Inferior parietal cortex (tissue), 1 donor: Measurements from ENCODE around the gene RXRA.

ENCODE experiments used
- DNase-seq: peaks from one replicate; pipeline ENCODE4 v3.0.0-alpha.2; 2016; ENCODE audit errors: extremely low spot score

The RXRA gene

GRCh38 chr9:134367791-134368490 lies 41.7 kb downstream of the RXRA start:
- DNase-seq: no peak

DNA sequence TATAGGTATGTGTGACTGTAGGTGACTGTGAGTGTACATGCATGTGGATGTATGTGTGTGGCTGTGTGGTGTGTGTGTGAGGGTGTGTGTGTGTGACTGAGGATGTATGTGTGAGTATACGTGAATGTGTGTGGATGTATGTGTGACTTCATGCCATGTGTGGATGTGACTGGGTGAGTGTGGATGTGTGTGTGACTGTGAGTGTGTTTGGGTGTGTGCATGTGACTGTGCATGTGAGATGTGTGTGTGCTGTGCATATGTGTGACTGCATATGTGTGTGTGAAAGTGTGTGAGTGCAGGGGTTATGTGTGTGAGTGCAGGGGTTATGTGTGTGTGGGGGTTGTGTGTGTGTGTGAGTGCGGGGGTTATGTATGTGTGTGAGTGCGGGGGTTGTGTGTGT lies 42.3 kb downstream of the RXRA start:
- no peak for DNase-seq

GRCh38 chr9:134369416-134370212 lies 43.4 kb downstream of the RXRA start:
- no peak for DNase-seq

DNA sequence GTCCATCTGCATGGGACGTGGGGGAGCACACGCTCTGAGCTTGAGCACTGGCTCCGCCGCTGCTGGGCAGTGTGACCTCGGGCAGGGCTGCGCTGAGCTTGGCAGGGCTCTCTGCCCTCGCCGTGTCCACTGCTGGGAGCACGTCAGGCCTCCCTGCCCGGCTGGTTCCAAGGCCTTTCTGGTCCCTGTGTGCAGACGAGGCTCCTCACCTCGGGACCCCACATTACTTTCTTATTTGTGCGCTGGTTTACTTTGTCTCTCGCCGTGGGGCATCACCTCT lies 43.9 kb downstream of the RXRA start:
- DNase-seq: no peak

- DNase-seq: no peak
These were observed 44.4 kb downstream of the RXRA start for GRCh38 chr9:134370638-134371037.

- no peak for DNase-seq
These were observed 45.5 kb downstream of the RXRA start for GRCh38 chr9:134371731-134372130.

DNA sequence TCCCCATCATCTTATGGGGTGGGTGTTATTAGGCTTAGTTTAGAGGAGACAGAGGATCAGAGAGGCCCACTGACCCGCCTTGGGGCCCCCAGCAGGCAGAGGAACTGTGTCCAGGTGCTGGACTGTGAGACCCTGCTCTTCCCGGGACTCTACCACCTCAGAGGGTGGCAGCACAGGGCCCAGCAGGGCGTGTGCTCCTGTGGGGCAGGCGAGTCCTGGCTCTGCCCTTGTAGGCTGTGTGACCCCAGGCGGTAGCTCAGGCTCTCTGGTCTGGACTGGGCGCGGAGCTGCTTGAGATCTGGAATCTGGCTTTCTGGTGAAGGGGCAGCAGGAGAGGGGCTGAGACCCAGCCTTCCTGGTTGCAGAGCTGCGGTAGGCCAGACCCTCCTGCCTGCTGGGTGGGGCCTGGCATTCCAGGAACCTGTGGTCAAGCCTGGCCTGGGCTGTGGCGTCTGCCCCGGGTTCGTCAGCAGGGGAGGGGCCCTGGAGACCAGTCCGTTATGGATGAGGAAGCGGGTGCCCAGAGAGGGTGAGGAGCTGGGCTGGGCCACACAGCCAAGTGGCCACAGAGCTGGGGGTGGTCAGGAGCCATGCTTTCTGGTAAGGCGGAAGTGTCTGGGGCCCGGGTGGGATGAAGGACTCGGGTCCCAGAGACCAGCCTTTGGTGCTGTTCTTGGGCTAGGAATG lies 46.5 kb downstream of the RXRA start:
- DNase-seq: no peak

- no peak for DNase-seq
These were observed 47.0 kb downstream of the RXRA start for GRCh38 chr9:134373269-134373668.

- DNase-seq: no peak
These were observed 47.7 kb downstream of the RXRA start for GRCh38 chr9:134373953-134374300.

- no peak for DNase-seq
These were observed 48.2 kb downstream of the RXRA start for GRCh38 chr9:134374301-134375010.

DNA sequence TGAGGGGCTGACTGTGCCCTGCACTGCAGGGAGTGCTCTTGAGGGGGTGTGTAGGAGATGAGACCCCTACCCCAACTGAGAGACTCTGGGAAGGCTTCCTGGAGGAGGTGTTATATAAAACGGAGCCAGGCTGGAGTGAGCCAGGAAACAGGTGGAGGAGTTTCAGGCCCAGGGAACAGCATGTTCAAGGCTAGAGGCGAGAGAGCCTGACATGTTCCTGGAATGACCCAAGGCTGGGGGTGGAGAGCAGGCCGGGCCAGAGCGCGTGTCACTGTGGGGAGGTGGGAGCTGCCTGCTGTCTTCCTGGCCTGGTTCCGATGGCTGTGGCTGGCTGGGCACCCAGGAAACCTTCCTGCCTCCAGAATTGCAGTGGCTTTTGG lies 48.7 kb downstream of the RXRA start:
- no peak for DNase-seq

GRCh38 chr9:134375430-134376385 lies 49.5 kb downstream of the RXRA start:
- no peak for DNase-seq

DNA sequence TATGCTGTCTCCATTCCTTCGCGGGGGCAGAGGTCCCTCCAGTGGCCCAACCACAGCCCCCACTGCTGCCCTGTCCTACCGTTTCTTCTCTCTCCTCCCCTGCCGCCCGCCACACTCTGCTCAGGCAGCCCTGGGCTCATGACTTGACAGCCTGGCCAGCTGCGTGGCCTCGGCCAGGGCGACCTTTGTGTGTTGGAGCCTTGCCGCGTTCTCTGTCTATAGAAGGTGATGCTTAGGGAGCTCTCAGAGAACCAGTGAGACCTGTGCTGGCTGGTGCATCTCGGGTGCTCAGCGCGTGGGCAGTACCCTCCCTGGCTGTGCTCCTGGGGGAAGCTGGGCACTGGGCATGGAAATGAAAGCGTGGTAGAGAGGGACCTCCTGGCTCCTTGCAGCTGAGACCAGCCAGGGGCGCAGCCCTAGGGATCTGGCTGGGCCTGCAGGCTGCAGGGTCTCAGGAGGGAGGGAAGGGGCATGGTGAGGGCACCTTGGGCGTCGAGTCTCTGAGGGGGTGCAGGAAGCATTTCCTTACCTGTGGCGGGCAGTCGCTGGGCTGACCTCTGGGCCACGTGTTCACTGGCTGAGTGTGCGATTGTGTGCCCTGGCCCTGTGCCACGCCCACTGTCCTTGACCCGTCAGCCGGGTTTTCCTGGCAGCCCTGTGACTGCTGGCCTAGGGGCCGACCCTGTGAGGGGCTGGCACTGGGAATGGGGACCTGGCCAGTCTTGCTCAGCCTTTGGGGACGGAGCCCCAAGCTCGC lies 50.3 kb downstream of the RXRA start:
- no peak for DNase-seq

- no peak for DNase-seq
These were observed 50.9 kb downstream of the RXRA start for GRCh38 chr9:134377143-134377484.

DNA sequence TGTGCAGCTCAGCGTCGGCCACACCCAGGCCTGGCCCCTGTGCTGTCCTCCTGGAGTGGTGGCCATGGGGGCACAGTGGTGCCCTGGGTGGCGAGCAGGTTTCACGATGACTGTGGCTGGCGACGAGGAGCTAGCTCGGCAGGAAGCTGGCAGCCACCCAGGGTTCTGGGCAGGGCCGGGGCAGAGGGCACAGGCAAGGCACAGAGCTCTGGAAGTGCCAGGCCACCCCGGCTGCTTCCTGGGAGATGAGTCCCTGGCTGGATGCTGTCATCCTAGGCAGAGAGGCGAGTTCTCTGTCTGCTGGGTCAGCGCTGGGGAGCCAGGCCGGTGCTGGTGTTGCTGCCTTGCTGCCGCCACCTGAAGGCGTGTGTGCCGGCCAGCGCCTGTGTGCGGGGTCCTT lies 51.7 kb downstream of the RXRA start:
- DNase-seq: no peak

DNA sequence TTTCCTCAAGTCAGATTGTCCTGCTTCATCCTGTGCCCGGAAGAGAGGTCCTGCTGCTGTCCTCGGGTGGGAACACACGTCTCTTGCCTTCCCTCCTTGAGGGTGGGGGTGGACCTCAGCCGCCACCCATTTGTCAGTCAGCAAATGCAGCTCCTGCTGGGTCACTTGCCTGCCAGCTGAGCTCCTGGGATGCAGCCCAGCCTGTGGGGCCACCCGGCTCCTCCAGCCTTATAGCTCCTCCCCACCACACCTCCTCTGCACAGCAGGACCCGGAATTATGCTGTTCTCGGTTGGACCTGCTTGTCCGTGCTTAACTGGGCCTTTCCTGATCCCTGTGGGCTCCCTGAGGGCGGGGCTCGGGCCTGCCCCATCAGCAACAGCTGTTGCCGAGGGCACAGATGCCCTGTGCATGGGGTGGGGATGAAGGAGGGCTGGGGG lies 52.7 kb downstream of the RXRA start:
- DNase-seq: no peak

DNA sequence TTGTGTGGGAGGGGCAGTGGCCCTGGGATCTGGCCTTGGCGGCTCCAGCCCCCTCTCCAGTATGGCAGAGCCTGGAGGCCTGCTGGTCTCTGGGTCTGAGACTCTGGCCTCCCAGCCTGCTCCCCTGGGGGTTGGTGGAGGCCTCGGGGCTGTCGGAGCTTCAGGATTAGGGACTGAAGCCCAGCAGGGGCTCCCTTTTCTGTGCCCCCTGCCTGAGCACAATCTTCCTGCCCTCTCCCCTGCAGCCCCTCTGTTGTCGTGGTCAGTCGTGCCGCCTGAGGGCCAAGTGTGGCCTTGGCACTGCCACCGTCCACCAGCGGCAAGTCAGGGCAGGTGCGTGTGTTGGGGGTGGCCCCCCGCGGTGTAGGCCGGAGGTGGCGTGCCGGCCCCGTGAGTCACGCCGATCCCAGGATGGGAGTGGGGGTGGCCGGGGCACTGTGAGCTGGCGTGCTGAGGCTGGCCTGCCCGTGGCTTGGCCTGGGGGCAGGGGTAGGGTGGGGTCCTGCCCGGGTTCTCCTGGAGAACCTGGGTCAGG lies 53.6 kb downstream of the RXRA start:
- DNase-seq: no peak

GRCh38 chr9:134380542-134381271 lies 54.5 kb downstream of the RXRA start:
- DNase-seq: no peak

DNA sequence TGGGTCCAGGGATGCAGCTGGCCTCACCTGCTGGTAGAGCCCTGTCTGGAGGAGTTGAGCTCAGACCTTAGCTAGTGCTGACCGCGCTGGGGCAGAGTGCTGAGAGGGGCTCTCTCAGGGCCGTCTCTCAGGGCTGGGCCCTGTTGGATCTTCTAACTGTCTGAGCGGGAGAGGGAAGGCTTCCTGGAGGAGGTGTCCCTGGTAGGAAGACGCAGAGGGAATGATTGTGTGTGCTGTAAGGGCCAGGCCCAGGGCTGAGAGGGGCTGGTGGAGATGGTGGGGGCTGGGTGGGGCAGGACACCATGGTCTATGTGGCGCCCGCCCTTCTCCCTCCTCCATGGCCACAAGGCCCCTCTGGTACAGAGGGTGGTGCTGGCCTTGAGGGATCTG lies 55.0 kb downstream of the RXRA start:
- DNase-seq: no peak
